SH-SY5Y (cell line): ENCODE data around the gene IMP3.

Source experiments
- GATA2 ChIP-seq: IDR thresholded peaks from 2 replicates; pipeline ENCODE4 v1.6.1; 2011; ENCODE audit warnings: mild to moderate bottlenecking, low read depth, low read length
- GATA3 ChIP-seq: IDR thresholded peaks from 2 replicates; pipeline ENCODE4 v1.6.1; 2011; ENCODE audit warnings: low read depth, mild to moderate bottlenecking, low read length, moderate library complexity

Gene IMP3, protein sequence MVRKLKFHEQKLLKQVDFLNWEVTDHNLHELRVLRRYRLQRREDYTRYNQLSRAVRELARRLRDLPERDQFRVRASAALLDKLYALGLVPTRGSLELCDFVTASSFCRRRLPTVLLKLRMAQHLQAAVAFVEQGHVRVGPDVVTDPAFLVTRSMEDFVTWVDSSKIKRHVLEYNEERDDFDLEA

DNA sequence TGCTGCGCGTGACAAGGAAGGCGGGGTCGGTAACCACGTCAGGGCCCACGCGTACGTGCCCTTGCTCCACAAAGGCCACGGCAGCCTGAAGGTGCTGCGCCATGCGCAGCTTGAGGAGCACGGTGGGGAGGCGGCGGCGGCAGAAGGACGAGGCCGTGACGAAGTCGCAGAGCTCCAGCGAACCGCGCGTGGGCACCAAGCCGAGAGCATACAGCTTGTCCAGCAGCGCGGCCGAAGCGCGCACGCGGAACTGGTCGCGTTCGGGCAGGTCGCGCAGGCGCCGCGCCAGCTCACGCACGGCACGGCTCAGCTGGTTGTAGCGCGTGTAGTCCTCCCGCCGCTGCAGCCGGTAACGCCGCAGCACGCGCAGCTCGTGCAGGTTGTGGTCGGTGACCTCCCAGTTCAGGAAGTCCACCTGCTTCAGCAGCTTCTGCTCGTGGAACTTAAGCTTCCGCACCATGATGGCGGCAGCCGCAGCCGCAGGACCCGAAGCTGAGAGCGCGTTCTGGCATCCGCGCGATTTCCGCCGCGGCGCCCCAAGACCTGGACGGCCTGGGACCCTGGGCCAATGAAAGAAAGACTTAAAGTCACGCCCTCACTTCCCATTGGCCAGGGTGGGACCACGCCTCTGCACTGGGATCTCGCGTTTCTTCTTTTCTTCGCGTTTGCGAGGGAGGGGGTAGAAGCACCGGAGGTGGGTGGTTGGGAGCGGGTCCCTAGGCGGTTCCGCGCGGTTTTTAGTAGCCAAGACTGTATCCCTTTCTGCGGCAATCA is at the start of gene IMP3:
TSS of gene IMP3 (minus strand) at position 516 of the 774 bp plus-strand sequence. CDS start at position 460, 56 bp downstream.
- no peak for TF ChIP-seq GATA2
- TF ChIP-seq GATA3: no peak

DNA sequence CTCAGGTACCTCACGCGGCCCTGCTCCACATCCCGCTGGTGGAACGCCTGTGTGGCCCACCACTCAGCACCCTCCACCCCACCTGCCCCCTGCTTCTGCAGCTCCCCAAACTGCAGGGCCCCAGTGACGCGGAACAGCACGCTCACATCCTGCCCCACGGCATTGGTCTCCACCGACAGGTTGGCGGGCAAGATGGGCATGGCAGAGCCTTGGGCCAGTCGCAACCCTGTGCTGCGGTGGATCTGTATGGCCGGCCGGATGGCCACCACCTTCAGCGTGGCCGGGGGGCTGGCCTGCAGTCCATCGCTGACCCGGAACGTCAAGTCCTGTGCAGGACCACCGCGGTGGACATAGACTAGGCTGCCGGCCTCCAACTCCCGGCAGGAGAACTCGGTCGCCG is 48.8 kb upstream of the IMP3 start:
- TF ChIP-seq GATA2 (no peak), GATA3 (no peak)

- TF ChIP-seq GATA3 (no peak), GATA2 (no peak)
Observed at GRCh38 chr15:75688278-75688557, 48.2 kb upstream of the IMP3 start.

DNA sequence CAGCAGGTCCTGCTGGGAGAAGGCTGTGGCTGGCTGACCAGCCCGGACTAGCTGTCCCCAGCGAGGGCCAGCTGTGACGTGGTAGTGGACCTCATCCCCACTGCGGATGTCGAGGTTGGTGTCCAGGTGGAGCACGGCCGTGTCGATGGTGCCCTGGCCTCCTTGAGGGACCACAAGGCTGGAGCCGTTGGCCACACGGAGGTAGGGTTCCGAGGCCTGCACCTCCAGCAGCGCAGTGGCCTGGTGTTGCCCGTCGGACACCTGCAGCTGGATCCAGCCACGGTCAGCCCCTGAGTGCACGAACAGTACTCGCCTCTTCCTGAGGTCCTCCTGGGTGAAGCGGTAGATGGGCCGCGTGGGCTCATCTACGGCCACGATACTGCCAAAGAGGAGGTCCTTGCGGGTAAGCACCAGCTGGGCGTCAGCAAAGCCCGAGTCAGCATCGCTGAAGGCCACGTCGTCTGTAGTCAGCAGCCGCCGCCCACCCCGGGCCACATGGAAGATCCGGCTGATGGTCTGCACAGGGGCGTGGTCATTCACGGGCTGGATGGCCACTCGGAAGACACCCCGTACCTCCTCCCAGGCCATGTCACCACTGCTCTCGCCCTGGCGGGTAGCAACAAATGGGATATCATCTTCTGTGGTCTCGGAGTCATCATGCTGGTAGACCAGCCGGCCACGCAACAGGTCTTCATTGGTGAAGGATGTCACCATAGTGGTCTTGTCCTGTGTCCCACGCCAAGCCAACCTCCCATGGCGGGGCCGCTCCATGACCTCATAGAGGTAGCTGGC is 47.7 kb upstream of the IMP3 start:
- TF ChIP-seq GATA3 (no peak), GATA2 (no peak)

- TF ChIP-seq GATA2 (no peak), GATA3 (no peak)
Observed at GRCh38 chr15:75685195-75685594, 45.2 kb upstream of the IMP3 start.

DNA sequence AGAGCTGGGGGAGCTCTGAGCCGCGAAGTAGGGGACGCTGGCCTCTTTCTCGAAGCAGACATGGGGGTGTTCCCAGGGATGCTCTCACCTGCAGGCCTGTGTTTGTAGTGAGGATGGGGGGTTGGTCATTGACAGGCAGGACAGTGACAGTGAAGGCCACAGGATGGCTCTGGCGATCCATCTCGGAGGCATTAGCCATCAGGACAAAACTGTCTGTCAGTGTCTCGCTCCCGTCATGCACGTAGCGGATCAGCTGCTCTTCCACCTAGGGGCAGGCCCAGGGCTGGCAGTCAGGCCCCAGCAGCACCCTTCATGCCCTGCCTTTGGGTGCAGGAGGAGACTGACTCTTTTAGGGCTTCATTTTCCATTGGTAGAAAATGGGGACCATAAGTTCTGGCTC is 44.6 kb upstream of the IMP3 start:
- TF ChIP-seq GATA2: no peak
- TF ChIP-seq GATA3: no peak

- no peak for TF ChIP-seq GATA2
Observed at GRCh38 chr15:75682181-75683135, 42.4 kb upstream of the IMP3 start.

DNA sequence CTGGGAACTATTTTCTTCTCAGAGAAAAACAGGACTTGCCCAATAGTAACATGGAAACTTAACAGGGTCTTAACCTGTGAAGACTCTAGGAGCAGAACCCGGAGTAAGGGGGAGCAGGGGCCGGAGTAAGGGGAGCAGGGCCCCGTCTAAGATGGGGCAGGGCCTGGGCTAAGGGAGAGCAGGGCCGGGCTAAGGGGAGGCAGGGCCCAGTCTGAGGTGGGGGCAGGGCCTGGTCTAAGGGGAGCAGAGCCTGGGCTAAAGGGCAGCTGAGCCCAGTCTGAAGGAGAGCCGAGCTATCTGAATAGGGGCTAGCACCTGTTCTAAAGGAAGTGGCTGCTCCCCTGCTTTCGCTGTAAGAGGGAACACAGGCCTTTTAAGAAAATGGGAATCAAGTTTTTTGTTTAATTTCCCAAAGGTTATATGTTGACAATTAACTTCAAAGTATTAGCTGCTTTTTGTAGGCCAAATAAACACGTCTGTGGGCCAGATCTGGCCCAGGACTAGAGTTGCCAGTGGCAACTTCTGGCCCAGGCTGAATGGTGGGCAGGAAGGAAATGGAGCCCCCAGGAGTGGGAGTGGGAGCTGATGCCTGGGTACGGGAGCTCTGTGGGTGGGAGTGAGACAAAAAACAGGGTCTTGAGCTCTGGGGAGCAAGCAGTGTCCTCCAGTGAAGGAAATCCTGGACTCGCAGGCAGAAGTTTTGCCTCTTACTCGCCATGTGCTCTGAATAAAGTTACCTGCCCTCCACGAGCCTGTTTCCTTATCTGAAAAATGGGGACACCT is 40.2 kb upstream of the IMP3 start:
- TF ChIP-seq GATA3 (no peak), GATA2 (no peak)

DNA sequence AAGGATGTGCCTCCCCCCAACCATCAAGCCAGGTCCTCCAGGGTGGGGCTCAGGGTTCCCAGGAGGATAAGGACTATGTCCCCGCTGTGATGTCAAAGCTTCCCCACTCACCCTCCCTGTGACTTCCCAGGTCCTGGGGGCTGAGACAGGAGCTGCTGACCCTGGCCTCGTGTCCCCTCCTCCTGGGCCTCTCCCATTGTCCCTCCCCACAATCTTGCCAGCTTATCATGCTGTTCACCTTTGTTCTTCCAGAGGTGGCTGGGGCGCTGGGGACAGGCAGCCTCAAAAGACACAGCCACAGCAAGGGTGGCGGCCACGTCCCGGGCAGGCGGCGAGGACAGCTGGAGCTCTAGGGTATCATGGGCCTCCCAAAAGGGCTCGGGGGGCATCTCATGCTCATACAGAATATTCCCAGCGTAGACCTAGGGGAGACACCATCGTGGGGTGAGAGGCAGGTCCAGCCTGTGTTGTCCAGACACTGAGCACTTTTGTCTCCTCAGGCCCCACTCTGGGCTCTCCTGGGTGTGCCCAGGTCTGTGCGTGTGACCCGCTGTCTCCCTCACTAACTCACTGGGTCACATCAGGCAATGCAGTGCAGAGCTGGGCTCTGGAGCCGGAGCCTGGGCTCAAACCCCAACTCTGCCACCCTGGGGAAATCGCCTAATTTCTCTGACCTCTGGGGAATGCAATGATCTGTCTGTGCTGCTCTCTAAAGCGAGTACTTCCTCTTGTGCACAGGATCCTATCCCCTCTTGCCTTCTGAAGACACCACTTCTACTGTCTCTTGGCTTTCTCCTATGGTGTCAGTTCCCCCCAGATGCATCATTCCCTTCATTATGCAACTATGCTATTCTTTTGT is 37.7 kb upstream of the IMP3 start:
- TF ChIP-seq GATA2 (no peak), GATA3 (no peak)

GRCh38 chr15:75676688-75677464 is 36.9 kb upstream of the IMP3 start:
- no peak for TF ChIP-seq GATA2

DNA sequence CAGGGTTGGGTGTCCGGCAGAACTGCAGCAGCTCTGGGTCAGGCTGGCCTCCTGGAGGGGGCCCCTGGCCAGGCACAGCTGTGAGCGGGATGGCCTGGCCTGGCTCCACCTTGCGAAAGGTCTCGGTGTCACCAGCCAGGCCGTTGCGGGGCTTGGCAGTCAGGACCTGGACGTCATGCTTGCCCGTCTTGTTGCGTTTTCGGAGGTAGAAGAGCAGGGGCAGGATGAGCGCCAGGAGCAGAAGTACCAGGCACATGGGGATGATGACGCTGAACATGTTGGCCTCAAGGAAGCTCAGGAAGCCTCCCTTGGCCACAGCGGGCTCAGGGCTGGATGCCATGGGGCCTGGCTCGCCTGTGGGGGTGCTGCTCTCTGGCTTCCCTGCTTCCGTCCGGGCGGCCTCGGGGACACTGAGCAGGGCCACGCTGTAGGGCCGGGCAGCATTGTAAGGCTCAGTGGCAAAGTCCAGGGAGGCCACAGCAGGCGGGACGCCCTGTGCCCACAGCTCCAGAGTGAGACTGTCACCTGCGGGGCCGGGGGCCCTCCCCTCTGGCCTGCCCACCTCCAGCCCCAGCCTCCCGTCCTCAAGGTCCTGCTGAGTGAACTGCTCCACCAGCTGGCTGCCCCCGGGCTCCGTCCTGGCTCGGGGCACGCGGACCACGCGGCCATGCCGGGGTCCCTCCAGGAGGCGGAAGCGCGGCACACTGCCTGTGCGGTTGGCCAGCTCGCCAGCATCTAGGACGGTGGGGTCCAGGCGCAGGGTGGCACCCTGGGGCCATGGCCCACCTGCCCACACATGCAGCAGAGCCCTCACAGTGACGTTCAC is 35.8 kb upstream of the IMP3 start:
- TF ChIP-seq GATA2 (no peak), GATA3 (no peak)
